GM21529 (cell line): ENCODE results near the gene SYNE2.
"Not testable (repeated sequence)": the region's sequence is repeated elsewhere in the genome, so short reads cannot be mapped to it uniquely, and the experiment has no call there.

ENCODE experiments used
- ATAC-seq: cut with Tn5 transposase; IDR thresholded peaks from one replicate; pipeline ENCODE4 v1.9.1; 2021; ENCODE audit not compliant: unreplicated experiment

The SYNE2 gene

DNA sequence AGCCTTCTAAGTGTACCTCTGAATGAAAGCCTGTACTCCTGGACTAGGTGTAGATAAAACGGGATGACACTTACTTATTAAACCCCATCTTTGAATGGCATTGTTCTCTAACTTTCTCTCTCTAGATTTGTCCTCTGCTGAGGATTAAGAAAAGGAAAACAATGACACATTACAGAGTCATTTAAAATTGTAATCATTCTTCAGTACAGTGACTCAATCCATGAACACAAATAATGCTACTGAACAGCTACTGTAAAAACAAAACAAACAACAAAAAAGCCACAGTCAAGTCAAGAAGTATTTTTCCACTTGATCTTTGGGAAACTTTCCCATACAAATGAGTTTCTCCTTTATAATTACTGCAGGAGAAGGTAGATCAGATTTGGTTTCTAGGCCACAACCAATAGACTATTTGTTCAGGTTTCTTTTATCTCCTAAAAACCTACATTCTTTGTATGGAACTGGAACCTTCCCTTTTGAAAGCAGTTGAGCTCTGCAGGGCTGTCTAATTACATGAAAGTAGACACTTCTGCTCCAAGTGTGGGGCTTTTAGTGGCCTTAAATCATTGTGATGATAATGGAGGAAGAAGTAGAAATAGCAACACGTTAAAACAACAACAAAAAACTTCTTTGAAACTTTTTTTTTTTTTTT lies 222.3 kb downstream of the SYNE2 start:
- ATAC-seq, result no peak

DNA sequence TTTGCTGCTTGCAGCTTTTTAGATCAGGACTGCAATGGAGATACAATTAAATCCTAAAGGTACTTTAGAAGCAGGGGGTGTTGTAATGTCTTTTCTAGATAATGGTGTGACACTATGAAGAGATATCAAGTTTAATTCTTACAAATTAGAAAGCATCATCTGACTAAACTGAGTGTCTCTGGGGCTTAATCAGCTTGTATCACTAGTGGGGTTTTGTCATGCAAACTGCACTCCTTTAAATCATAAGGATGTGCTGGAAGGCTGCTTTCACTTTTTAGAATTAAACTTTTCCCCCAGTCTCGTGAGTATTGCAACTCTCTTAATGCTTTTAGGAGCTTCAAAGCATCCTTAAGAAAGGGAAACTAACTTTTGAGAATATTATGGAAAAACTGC lies 222.8 kb downstream of the SYNE2 start:
- ATAC-seq, result no peak

DNA sequence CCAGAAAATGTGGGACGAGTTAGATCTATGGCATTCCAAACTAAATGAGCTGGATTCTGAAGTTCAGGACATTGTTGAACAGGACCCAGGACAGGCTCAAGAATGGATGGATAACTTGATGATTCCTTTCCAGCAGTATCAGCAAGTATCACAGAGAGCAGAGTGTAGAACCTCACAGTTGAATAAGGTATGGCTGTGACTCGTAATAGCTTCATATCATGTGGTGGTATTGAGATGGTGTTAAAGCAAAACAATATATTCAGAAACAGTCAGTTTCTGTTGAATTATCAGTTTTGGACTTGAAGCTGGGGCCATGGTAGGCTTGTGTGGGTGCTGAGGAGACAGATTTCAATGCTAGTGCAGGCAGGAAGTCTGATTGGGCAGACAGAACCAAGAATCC lies 227.6 kb downstream of the SYNE2 start:
- ATAC-seq, result no peak

DNA sequence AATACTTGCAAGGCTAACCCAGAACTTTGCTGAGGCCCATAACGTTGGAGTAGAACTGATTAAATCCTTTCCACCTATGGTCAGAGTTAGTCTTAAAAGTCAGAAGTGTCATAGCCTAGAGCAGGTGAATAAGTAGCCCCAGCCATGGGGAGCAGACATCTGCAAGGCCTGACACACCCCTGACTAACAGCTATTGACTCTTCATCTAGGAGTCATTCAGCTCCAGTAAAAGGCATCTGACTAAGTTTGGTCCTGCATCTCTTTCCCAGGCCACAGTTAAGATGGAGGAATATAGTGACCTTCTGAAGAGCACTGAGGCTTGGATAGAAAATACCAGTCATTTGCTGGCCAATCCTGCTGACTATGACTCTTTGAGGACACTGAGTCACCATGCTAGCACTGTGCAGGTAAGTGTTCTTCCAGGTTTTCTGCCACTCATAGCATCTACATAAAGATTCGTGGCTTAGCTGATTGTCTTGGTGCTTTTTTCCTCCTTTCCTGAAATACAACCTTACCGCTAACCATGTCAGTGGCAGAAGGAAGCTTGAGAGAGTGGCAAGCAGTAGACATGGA lies 228.5 kb downstream of the SYNE2 start:
- ATAC-seq, result no peak

DNA sequence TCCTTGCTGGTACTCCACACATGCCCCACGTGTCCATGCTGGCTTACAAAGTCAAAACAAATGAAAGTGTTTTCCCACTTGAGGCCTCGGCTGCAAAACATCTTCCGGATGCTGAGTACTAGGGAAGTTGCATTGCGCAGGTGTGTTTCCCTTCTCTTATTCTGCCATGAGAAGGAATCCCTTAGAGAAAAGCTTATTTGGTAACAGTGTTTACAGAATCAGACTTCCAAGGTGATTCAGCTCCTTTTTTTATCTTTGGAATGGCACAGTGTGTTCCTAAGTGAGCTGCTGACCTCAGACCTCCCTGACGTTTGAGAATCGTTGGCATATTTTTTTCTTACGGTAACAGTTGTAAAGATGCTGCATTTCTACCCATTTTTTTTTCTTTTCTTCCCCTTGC lies 230.0 kb downstream of the SYNE2 start:
- ATAC-seq, result no peak

DNA sequence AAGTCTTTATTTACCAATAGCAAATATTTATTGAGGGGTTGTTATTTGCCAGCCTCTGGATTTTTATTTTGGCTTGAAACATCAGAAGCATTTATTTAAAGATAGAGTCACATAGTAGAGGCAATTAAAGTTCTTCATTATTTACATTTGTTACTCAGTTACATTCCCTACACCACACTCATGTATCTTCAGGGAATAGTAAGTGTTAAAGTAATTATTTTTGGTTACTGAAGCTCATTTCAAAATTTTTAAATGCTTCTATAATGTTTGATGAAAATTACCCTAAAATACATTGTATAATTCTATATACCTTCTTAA lies 235.8 kb downstream of the SYNE2 start:
- ATAC-seq, result no peak

DNA sequence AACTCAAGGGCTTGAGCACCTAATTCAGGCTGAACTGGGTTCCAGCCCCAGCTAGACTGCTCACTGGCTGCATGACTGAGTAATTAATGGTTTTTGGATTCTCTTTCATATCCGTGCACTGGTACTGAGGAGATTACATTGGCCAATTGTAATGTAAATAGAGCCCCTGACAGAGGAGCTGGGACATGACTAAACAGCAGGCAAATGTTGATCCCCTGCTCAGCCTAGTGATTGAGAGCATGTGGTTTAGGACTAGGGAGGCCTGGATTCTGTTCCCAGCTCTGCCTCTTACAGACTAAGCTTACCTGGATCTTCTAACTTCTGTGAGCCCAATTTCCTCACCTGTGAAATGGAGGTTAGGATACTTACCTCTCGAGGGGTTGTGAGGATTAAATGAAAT lies 237.1 kb downstream of the SYNE2 start:
- ATAC-seq, result no peak

DNA sequence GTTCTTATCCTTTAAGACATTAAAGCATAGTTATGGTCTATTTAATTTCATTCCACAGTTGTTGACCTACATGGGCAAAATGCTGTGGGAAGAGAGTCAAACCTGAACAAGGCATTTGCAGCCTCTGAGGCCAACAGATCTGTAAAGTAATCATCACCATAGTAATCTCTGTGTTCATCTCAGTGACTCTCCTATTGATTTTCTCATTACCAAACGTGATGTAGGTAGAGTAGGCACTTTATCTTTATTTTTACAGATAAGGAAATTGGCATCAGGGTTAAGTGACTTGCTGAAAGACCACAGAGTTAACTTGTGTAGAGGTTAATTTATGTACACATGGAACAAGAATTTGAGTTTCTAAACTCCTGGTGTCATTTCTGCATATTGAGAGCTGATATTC lies 238.4 kb downstream of the SYNE2 start:
- ATAC-seq, result no peak

DNA sequence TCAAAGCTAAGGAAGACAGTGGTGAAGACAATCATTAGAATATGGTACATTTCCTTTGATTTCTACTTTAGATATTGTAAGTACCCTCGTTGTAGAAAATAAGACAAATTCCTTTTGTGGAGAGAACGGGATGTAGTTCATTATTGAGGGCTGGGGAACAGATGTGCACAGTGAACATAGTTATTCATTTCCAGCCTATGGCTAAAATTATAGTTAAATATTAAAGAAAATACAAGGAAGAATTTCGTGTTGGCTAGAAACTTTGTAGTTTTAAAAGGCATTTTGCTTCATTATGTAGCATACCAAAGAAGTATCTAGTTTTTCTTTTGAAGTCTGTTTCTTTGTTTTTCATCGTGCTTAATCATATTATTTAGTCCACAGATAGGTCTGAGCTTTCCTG lies 239.5 kb downstream of the SYNE2 start:
- ATAC-seq, result no peak

DNA sequence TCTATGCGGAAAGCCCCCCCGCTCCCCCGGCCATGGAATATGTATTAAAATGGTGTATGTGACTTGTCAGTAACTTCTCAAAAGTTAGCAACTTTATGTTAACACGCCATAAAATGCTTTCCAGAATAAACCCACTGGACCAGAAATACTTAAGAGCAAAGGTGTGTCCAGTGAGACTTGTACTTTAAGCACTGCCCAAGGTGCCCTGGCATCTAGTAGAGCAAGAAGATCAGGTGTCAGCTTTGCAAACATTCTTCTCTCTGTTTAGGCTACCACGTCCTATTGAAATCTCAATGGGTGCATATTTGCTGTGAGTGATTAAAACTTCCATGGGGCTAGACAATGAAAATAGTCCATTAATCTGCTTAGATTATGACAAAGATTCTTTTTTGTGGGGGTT lies 240.1 kb downstream of the SYNE2 start:
- no peak for ATAC-seq

DNA sequence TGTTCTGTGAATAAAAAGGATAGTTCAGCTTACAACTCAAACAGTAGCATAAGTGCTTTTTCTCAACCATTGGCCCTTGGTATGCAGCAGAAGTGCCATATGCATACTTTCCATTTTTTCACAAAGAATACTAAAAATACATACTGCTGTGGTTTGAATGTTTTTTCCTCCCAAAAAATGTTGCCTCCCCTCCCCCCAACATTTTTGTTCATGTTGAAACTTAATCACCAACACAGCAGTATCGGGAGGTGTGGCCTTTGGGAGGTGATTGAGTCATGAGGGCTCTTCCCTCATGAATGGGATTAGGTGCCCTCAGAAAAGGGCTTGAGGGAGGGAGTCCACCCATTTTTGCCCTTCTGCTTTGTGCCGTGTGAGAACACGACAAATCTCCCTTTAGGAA lies 242.8 kb downstream of the SYNE2 start:
- no peak for ATAC-seq

DNA sequence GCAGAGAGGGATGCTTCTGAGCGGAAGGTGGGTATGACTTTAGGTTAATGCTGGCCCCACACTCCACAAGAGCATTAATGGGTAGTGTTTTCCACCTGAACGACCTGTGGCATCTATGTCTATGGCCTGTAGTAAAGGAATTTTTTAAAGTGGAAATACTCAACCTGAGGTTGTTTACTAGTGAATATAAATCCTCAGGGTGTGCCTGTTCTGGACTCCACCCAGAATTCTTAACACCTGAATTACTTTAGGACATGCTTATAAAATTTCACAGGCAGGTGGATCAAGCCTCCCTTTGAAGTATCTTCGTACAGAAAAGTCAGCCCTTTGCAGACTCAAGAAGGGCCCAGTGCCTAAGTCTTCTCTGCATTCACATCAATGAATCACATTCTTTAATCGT lies 245.3 kb downstream of the SYNE2 start:
- no peak for ATAC-seq

DNA sequence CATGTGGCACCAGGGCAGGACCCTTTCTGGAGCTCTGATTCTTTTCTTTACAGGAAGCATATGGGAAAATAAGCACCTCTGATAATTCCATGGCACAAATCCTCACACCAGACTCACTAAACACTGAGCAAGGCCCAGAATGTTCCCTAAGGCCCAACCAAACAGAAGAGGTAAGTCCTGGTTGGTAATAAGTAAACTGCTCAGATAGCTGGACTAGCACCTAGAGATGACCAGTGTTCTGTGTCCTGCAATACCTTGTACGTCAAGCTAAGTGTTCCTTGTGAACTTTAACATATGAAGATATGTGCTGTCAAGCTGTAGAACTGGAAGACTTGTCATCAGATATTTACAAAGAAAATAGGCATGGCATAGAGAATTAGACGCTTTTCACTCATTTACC lies 254.6 kb downstream of the SYNE2 start:
- no peak for ATAC-seq

DNA sequence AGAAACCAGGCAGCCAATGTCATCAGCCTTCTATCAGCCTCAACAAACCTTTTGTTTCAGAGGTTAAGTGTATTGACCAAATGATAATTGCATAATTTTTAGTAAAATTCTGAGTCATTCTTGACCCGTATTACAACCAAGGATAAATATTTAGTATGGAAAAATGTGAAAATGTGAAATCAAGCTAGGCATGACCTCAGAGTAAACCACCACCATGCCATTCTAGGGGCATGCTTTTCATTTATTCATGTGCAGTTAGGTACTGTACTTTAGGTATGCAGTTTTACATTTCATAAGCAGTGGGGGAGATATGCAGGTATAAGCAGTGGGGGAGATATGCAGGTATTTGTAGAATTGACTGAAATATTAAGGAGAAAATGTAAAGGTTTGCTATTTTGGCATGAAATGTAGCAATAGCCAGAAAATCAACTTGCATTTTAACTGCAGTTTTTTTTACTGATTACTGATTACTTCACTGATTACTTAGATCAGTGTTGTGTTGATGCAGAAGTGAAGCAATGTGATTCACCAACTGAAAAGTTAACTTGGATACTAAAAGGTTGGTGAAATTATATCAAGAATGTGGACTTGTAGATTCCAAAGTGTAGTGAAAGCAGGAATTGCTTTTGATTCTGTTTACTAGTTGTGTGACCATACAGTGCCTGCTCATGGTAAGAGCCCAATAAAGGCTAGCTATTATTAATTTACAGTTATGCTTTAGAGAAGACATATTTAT lies 257.2 kb downstream of the SYNE2 start:
- no peak for ATAC-seq

DNA sequence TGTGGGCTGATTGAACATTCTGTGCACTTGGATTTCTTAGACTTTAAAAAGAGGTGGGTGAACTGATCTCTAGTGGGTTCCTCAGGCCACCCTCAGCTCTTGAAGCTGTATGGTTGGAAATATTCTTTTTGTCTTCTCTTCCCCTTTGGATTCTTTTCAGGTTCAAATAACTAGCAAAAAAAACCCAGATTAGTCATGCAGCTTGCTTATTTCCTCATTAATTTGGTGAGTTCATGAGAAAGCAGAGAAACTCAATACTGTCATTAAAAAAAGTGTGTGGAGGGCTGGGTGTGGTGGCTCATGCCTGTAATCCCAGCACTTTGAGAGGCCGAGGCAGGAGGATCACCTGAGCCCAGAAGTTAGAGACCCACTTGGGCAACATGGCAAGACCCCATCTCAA lies 258.0 kb downstream of the SYNE2 start:
- ATAC-seq, result no peak

DNA sequence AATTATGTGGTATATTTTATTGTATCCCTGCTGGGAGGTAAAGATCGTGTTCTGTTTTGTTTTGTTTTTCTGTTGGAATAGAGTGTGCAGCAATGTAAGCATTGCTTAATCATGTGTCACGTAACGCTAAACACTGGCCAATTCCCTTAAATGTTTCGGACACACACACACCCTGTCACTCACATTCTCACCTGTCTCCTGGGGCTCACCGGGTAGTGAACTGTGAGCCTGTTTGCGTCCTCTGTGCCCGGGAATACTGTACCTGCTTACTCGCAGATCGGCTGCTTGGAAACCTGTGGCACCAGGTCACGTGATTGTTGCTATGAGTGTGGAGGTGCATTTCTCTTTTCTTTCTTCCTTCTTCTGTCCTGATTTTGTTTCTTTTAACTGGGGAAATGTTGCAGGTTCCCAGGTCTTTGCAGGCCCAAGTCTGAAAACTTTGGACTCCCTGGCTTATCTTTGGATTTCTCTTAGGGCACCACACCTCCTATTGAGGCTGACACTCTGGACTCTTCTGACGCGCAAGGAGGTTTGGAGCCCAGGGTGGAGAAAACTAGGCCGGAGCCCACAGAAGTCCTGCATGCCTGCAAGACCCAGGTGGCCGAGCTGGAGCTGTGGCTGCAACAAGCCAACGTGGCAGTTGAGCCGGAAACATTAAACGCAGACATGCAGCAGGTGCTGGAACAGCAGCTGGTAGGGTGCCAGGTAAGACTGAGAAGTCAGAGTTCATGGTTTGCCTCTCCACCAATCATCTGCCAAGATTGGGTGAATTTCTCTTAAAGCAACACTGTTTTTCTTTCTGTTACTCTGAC lies 260.3 kb downstream of the SYNE2 start:
- ATAC-seq, result no peak

DNA sequence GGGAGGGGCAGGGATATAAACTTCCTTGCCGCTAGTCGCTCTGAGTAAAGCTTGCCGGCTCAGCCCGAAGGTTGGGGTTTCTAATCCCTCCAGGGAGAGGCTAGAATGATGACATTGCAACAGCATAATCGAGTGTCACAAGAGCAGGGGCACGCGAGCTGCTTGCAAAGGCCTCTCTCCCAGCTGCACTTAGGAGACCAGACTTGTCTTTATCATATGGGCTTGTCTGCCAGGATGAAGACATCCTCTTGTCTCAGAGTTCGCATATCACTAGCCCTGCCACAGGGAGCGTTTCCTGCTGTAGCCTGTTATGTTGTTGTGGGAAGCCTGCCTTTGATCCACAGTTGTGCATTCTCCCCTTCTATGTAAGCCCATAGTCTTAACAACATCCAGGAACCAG lies 261.4 kb downstream of the SYNE2 start:
- ATAC-seq, result no peak

DNA sequence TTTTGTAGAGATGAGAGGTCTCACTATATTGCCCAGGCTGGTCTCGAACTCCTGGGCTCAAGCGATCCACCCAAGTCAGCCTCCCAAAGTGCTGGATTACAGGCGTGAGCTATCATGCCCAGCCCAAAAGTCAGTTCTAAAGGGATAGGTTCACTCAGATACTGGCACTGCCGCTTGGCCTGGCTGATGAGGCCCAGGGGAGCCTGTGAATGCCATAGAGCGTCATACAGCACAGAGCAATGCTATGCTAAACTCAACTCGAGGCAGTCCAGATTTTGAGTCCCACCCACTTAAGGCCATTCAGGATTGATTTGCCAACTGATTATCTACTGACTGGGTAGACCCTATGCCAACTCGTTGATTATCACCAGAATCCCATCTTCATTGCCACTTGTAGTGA lies 262.0 kb downstream of the SYNE2 start:
- no peak for ATAC-seq

DNA sequence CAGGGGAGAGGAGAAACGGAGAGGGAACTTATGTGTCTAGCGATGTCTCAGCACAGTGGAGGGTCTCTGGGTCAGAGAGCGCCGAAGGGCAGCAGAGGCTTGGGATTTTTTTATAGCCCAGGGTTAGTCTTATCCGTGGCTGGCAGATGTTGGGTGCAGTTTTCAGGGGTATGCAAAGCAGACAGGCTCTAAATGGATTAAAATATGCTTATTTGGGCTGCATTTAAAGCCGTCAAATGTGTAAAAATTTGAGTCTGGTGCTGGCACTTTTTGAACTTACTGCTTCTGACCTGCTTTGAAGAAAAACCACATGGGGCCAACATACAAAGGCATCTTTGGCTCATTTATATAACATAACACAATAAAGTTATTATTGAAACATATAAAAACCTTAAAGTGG lies 262.6 kb downstream of the SYNE2 start:
- ATAC-seq, result no peak

DNA sequence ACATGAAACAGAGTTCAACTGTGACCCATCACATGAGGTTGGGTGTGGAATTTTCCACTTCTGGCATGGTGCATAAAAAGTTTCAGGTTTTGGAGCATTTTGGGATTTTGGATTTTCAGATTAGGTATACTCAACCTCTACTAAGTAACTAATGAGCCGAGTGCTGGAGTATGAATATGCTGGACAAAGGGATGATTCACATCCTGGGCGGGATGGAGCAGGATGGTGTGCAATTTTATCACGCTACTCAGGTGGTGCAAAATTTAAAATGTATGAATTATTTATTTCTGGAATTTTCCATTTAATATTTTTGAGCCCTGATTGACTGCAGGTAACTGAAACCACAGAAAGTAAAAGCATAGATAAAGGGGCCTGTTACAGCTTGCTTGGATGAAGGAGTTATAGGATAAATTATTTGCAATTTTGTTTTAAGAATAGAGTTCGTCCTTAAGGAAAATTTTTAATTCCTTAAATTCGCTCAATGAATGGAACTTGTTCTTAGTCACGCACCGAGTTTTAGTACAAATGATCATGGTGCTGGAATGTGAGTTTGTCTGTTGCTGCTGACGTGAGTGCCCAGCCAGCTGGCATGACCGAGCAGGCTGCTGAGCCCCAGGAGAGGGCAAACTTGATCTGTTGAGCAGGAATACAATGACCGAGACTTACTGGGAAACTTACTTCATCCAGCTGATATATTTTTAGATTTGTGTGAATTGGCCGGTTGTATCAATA lies 265.0 kb downstream of the SYNE2 start:
- ATAC-seq, result no peak

DNA sequence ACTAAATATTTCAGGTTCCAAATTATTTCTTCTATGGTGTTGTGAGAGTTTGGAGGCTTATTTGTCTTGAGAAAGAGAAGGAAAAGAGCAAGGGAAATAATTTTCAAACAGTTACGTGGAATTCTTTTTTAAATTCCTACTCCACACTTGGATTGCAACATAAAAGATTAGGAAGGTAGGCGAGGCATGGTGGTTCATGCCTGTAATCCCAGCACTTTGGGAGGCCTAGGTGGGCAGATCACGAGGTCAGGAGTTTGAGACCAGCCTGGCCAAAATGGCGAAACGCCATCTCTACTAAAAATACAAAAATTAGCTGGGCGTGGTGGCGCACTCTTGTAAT lies 265.6 kb downstream of the SYNE2 start:
- not testable (repeated sequence) for ATAC-seq
